Measurements from ENCODE around the gene SP5.
"Not testable (repeated sequence)": the region's sequence is repeated elsewhere in the genome, so short reads cannot be mapped to it uniquely, and the experiment has no call there.

The SP5 gene

DNA sequence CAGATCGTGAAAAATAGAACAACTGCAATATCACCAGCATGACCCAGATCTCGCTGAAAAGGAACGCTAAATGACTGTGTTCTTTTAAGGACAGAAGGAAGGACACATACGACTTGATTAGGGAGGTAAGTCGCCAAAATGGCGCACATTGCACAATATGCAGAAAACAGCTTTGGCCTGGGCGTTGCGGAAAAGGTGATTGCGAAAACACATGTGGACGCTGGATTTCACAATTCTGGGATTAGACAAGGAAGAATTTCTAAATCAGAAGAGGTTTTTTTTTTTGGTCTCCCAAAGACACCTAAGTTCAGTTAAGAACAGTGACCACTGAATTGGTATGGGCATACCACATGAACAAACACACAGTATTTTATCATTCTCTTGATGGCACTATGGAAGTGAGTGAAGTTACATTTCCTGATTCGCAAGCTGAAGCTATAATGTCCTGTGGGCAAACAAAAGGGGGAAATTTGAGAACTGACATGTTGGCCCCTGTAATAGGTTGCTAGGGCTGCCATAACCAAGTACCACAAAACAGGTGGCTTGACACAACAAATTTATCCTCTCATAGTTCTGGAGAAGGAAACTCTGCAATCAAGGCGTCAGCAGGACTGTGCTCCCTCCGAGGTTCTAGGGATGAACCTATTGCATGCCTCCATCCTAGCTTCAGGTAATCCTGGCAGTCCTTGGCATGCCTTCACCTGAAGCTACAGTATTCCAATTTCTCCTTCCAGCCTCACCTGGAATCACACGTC lies 29.3 kb downstream of the SP5 start:
- DNase-seq (ENCODE audit: low read depth), result no peak
- no peak overlapping the region for H3K4me3 ChIP-seq (ENCODE audit: low read length)
- TF ChIP-seq, protein P1, sequence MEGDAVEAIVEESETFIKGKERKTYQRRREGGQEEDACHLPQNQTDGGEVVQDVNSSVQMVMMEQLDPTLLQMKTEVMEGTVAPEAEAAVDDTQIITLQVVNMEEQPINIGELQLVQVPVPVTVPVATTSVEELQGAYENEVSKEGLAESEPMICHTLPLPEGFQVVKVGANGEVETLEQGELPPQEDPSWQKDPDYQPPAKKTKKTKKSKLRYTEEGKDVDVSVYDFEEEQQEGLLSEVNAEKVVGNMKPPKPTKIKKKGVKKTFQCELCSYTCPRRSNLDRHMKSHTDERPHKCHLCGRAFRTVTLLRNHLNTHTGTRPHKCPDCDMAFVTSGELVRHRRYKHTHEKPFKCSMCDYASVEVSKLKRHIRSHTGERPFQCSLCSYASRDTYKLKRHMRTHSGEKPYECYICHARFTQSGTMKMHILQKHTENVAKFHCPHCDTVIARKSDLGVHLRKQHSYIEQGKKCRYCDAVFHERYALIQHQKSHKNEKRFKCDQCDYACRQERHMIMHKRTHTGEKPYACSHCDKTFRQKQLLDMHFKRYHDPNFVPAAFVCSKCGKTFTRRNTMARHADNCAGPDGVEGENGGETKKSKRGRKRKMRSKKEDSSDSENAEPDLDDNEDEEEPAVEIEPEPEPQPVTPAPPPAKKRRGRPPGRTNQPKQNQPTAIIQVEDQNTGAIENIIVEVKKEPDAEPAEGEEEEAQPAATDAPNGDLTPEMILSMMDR (conservative IDR thresholded peaks at IDR 0.05; ENCODE audit: low read depth, low read length), result no peak

DNA sequence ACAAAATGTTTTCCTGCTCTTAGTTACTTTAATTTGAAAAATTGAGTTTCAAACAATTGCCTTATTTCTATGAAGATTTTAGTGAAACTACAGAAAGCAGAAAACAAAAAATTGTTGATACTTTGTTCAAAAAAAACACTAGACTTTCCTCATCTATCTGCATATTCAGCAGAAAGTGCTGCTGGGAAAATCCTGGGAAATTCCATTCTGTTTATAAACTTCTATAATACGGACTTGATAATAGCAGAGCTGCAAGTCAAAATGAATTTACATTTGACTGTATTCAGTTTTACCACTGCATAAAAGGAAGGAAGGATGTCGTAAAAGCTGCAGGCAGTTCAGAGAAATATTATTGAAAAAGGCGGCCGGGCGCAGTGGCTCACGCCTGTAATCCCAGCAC lies 30.2 kb downstream of the SP5 start:
- no peak for DNase-seq (ENCODE audit: low read depth)
- TF ChIP-seq, protein P1 (conservative IDR thresholded peaks at IDR 0.05; ENCODE audit: low read depth, low read length), result no peak
- no peak overlapping the region for H3K4me3 ChIP-seq (ENCODE audit: low read length)

- TF ChIP-seq, protein P1 (conservative IDR thresholded peaks at IDR 0.05; ENCODE audit: low read depth, low read length), result no peak
- peak; percentile 75 for DNase-seq (ENCODE audit: low read depth)
- H3K4me3 ChIP-seq (ENCODE audit: low read length), result no peak overlapping the region
These were observed 32.8 kb downstream of the SP5 start for GRCh38 chr2:170747921-170748320.

GRCh38 chr2:170751555-170751954 lies 36.4 kb downstream of the SP5 start:
- DNase-seq (ENCODE audit: low read depth); H3K4me3 ChIP-seq (ENCODE audit: low read length): not testable (repeated sequence)

DNA sequence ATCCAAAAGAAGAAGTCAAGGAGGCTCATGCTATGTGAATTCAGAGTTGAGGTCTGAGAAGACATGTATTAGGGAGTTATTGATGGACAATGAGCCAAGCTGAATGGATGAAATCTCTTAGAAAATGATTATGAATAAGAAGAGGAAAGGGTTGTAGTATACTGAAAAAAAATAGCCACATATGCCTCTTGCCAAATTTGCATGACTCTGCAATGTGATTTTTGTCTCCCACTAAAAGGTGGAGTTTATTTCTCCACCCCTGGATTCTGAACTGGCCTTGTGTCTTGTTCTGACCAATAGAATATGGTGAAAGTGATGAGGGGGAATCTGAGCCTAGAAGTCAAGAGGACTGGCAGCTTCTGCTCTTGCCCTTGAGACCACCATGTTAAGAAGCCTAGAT lies 46.4 kb downstream of the SP5 start:
- no peak for DNase-seq (ENCODE audit: low read depth)
- no peak overlapping the region for H3K4me3 ChIP-seq (ENCODE audit: low read length)
- TF ChIP-seq, protein P1 (conservative IDR thresholded peaks at IDR 0.05; ENCODE audit: low read depth, low read length), result no peak

DNA sequence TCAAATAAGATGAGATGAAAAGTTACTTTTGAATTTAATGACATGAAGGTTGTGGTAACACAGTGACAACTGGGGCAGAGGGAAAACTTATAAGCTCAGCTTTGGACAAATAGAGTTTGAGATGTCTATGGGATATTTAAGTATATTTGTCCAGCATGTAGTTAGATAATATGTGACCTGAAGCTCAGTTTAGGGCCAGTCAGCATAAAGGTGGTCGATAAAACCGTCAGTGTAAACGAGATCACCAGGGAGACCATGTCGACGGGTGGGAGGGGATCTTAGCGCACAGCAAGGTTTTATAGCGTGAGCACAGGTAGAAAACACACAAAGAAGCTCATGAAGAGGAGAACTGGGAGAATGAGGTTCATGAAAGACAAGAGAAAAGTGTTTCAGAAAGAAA lies 47.6 kb downstream of the SP5 start:
- DNase-seq (ENCODE audit: low read depth), result no peak
- H3K4me3 ChIP-seq (ENCODE audit: low read length), result no peak overlapping the region
- TF ChIP-seq, protein P1 (conservative IDR thresholded peaks at IDR 0.05; ENCODE audit: low read depth, low read length), result no peak

- H3K4me3 ChIP-seq (ENCODE audit: low read length), result no peak overlapping the region
- TF ChIP-seq, protein P1 (conservative IDR thresholded peaks at IDR 0.05; ENCODE audit: low read depth, low read length), result no peak
- no peak for DNase-seq (ENCODE audit: low read depth)
These were observed 48.1 kb downstream of the SP5 start for GRCh38 chr2:170763232-170763631.

All from retinal pigment epithelial cell (primary cell).